Ovary (tissue), 9 donors: ENCODE measurements around the gene HDAC5. TPM values are rescaled to one million over a fixed set of nuclear protein-coding genes. Genes with fewer than 3 reads are reported as not detected.

Source experiments
- DNase-seq, 5 donors: peaks; one replicate each; pipeline ENCODE4 v3.0.0-alpha.2; 2019 to 2020
- H3K27ac ChIP-seq, 2 donors: fragments of 200-600 bp; one replicate each; pipeline versions ENCODE4 v1.5.1 to v1.8.0; 2019 to 2022
- H3K27me3 ChIP-seq: fragments of 200-600 bp; one replicate; pipeline ENCODE4 v1.8.0; 2022
- H3K36me3 ChIP-seq: fragments of 200-600 bp; sonication (generic); one replicate; pipeline ENCODE4 v1.5.1; 2019
- H3K4me1 ChIP-seq: one replicate; pipeline ENCODE4 v1.8.1; 2013; ENCODE audit warnings: mild to moderate bottlenecking, moderate library complexity; ENCODE audit not compliant: insufficient read depth
- H3K4me3 ChIP-seq: fragments of 200-600 bp; sonication (generic); one replicate; pipeline ENCODE4 v1.5.1; 2017
- H3K9me3 ChIP-seq, 2 donors: fragments of 200-600 bp in 1 of 2; sonication (generic) in 1 of 2; one replicate each; pipeline versions ENCODE4 v1.5.1 to v1.8.1; 2013 to 2019; ENCODE audit warnings: mild to moderate bottlenecking in 1 of 2, moderate library complexity in 1 of 2
- EP300 ChIP-seq: sonication (generic); formaldehyde crosslinking; IDR thresholded peaks from one replicate; pipeline ENCODE4 v1.6.1; 2017; ENCODE audit warnings: antibody characterized with exemption
- POLR2A ChIP-seq: fragments of 450-650 bp; IDR thresholded peaks from one replicate; pipeline ENCODE4 v1.6.1; 2017; ENCODE audit warnings: antibody characterized with exemption, mild to moderate bottlenecking, moderate library complexity
- WGBS, 3 donors: extraction: QIAGEN DNeasy Blood & Tissue Kit in 1 of 3; methylation state at CpG; one replicate each; pipeline versions ENCODE4 v1.1.5 to v1.1.7; 2013 to 2017; 5-methylcytosine and 5-hydroxymethylcytosine counted together
- intact Hi-C, 4 donors: fragments of 100-400 bp; cut with DNase I; formaldehyde crosslinking; loops; one replicate each; pipeline versions ENCODE4 v1.11.0 to v1.15.1; 2022 to 2023
- polyA plus RNA-seq, 2 donors: library from polyadenylated mRNA; stranded (reverse); fragments of 200-250 nt in 1 of 2; fragments of 350-450 nt in 1 of 2; fragmentation: Illumina TruSeq in 1 of 2; extraction: RNeasy Lipid Tissue Mini Kit (QIAGEN cat#74804) in 1 of 2; gene quantifications; one replicate each; pipeline ENCODE4 v1.2.3, GENCODE V29; 2013 to 2014
- small RNA-seq: library from RNA; depleted of rRNA; stranded (forward); fragments of <200 nt; gene quantifications from one replicate; pipeline ENCODE3, GENCODE V24; 2016
- total RNA-seq, 7 donors: library from RNA; depleted of rRNA in 2 of 7; stranded (reverse); fragments of >200 nt in 2 of 7; fragmentation: NEBNext Ultra II Directional in 3 of 7; extraction: Animal tissue kit (Norgen Biotek cat#: 25700) in 3 of 7; gene quantifications; one replicate each; pipeline versions ENCODE4 v1.1.0 to v1.2.4, GENCODE V29; 2016 to 2023
- TF ChIP-seq, protein P1 (sequence below), 3 donors: fragments of 450-650 bp in 2 of 3; fragments of 200-600 bp in 1 of 3; IDR thresholded peaks; one replicate each; pipeline versions ENCODE4 v1.5.1 to v1.8.0; 2016 to 2022; ENCODE audit warnings: antibody characterized with exemption in 3 of 3, mild to moderate bottlenecking in 1 of 3
- donor health status: DM: no; HTN: no; CAD: no; lungs with moderate emphysema.
- donor health status: DM: no; HTN: no; CAD: no.
- donor health status: Bipolar disorder and iron deficiency.
- donor health status: DM: yes; HTN: yes; CAD: no.
- donor health status: DM: no; HTN: no; CAD: no.
- donor health status: DM: yes; HTN: yes; CAD: no.

The HDAC5 gene
- total and polyA plus RNA-seq, 9 donors = 11.4 to 97.6 (median 67.2) TPM

DNA sequence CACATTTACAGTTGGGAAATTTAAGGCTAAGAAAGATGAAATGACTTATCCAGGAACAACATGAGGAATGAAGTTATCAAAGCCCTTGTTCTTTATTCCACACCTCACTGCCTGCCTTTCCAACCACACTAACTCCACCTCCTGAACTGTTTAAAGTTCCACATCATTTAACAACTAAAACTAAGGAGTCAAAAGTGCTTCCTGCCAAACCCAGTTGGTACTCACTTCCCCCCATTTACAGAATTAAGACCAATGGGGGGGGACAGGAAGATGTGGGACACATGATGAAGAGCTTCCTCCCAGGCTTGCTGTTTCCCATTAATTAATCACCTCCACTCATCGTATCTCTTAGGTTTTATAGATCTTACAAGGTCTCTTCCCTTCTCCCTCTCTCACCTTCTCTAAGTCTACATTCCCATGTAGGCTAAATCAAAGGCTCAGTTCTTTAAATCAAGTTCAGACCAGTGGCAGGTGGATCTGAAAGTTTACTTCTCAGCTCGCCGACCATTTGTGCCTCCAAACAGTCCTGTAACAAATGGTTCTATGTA lies 89.5 kb downstream of the HDAC5 start:
- Histone ChIP-seq H3K27ac (no peak overlapping the region), H3K4me1 (no peaks in the 10 kb centered on the region), H3K27me3 (no peaks in the 10 kb centered on the region), H3K9me3 (no peaks in the 10 kb centered on the region), H3K4me3 (no peak overlapping the region), H3K36me3 (no peaks in the 10 kb centered on the region)
- intact Hi-C loops = no loop called here
- 75 to 84% (median 82%) methylated on average over 3 of the region's 3 CpGs for WGBS, 3 donors
- DNase-seq = no peak
- TF ChIP-seq POLR2A (no peak), EP300 (no peak)
- TF ChIP-seq, protein P1, sequence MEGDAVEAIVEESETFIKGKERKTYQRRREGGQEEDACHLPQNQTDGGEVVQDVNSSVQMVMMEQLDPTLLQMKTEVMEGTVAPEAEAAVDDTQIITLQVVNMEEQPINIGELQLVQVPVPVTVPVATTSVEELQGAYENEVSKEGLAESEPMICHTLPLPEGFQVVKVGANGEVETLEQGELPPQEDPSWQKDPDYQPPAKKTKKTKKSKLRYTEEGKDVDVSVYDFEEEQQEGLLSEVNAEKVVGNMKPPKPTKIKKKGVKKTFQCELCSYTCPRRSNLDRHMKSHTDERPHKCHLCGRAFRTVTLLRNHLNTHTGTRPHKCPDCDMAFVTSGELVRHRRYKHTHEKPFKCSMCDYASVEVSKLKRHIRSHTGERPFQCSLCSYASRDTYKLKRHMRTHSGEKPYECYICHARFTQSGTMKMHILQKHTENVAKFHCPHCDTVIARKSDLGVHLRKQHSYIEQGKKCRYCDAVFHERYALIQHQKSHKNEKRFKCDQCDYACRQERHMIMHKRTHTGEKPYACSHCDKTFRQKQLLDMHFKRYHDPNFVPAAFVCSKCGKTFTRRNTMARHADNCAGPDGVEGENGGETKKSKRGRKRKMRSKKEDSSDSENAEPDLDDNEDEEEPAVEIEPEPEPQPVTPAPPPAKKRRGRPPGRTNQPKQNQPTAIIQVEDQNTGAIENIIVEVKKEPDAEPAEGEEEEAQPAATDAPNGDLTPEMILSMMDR (IDR thresholded peaks at IDR 0.05) = no peak

DNA sequence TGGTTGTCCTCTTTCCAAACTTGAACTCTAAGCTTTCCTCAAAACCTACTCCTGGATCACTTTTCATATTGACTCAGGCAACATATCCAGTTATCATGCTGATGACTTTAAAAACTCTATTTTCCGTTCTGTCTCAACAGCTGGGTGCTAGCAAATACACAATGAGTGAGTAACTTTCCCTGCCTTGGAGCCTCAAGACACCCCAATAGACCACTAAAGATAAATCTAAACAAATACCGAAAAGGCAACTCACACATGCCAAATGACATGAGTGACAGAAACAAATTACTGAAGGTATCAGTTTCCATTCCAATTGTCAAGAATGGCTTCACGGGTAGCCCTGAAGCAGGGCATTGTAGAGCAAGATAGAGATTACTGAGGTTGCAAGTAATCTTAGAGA lies 93.0 kb downstream of the HDAC5 start:
- 81 to 91% (median 89%) methylated on average over 3 of the region's 3 CpGs for WGBS, 3 donors
- H3K9me3 ChIP-seq = no peaks in the 10 kb centered on the region
- no peaks in the 10 kb centered on the region for H3K4me1 ChIP-seq
- DNase-seq = no peak
- H3K4me3 ChIP-seq = no peak overlapping the region
- no peaks in the 10 kb centered on the region for H3K36me3 ChIP-seq
- intact Hi-C loops = no loop called here
- no peak overlapping the region for H3K27ac ChIP-seq
- no peaks in the 10 kb centered on the region for H3K27me3 ChIP-seq
- TF ChIP-seq EP300 = no peak
- TF ChIP-seq, protein P1 (IDR thresholded peaks at IDR 0.05) = no peak
- TF ChIP-seq POLR2A = no peak

DNA sequence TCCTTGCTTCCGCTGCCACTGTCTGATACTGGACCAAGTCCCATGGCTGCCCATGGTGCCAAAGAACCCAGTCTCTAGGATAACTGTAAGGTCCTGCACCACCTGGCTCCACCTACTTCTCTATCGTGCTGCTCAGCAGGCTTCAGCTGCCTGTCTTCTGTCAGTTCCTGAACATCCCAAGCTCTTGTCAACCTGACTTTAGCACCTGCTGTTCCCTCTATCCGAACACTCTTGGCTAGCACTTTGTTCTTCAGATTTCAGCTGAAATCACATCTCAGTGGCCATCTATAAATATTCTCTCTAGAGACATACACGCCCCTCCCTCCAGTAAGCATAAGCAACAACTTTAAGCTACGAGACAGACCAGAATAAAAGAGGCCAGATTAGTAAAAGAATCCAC lies 93.7 kb downstream of the HDAC5 start:
- no peak for DNase-seq
- intact Hi-C loops = no loop called here
- TF ChIP-seq, protein P1 (IDR thresholded peaks at IDR 0.05) = no peak
- H3K4me3 ChIP-seq = no peak overlapping the region
- H3K4me1 ChIP-seq = no peaks in the 10 kb centered on the region
- H3K27ac ChIP-seq = no peak overlapping the region
- WGBS, 3 donors = 75 to 78% (median 77%) methylated on average over 5 of the region's 5 CpGs
- no peaks in the 10 kb centered on the region for H3K27me3 ChIP-seq
- no peaks in the 10 kb centered on the region for H3K36me3 ChIP-seq
- no peaks in the 10 kb centered on the region for H3K9me3 ChIP-seq

Small RNA genes within 50 kb of the gene (small RNA-seq; reads per million reads assigned to genes)
- not detected for gene RNU6-131P

Other genes starting within 250 kb of the HDAC5 start
- 1 to 10 TPM; 3.3 to 6.5 (median 5.6) TPM for gene MPP2, start 216.1 kb downstream of the HDAC5 start, total RNA-seq
- 1 to 10 TPM; 2.6 to 2.9 TPM for gene MPP2, start 216.1 kb downstream of the HDAC5 start, polyA plus RNA-seq
- not detected for gene PPY, start 181.2 kb downstream of the HDAC5 start, total RNA-seq
- not detected for gene PPY, start 181.2 kb downstream of the HDAC5 start, polyA plus RNA-seq
- 1 to 10 TPM in 1 of 7 donors, under 1 TPM in 1, not detected in 5; 0.69 to 1.1 TPM for gene PYY, start 169.7 kb downstream of the HDAC5 start, total RNA-seq
- under 1 TPM in 1 of 2 donors, not detected in 1; 0.18 TPM for gene PYY, start 169.7 kb downstream of the HDAC5 start, polyA plus RNA-seq
- gene NAGS, start 119.0 kb downstream of the HDAC5 start, total RNA-seq = 1 to 10 TPM in 5 of 7 donors, under 1 TPM in 2; 0.33 to 1.6 (median 1.3) TPM
- 1 to 10 TPM in 1 of 2 donors, under 1 TPM in 1; 0.42 to 1.7 TPM for gene NAGS, start 119.0 kb downstream of the HDAC5 start, polyA plus RNA-seq
- gene TMEM101, start 108.7 kb downstream of the HDAC5 start, total RNA-seq = 10 to 100 TPM; 19.9 to 35.3 (median 23.5) TPM
- 10 to 100 TPM; 20.5 to 32.3 TPM for gene TMEM101, start 108.7 kb downstream of the HDAC5 start, polyA plus RNA-seq
- gene LSM12, start 57.0 kb downstream of the HDAC5 start, total RNA-seq = 10 to 100 TPM; 21.3 to 54.6 (median 37.1) TPM
- gene LSM12, start 57.0 kb downstream of the HDAC5 start, polyA plus RNA-seq = 10 to 100 TPM; 17.1 to 29.2 TPM
- 10 to 100 TPM; 14.4 to 56.7 (median 36.2) TPM for gene G6PC3, start 52.9 kb downstream of the HDAC5 start, total RNA-seq
- gene G6PC3, start 52.9 kb downstream of the HDAC5 start, polyA plus RNA-seq = 10 to 100 TPM; 37.1 to 49.1 TPM
- 1 to 10 TPM in 3 of 7 donors, under 1 TPM in 4; 0.86 to 6.3 (median 0.97) TPM for gene HROB, start 18.3 kb upstream of the HDAC5 start, total RNA-seq
- gene HROB, start 18.3 kb upstream of the HDAC5 start, polyA plus RNA-seq = 1 to 10 TPM; 1.0 TPM
- 1 to 10 TPM in 3 of 7 donors, under 1 TPM in 3, not detected in 1; 0.24 to 1.8 (median 0.98) TPM for gene ASB16, start 47.1 kb upstream of the HDAC5 start, total RNA-seq
- gene ASB16, start 47.1 kb upstream of the HDAC5 start, polyA plus RNA-seq = 1 to 10 TPM in 1 of 2 donors, under 1 TPM in 1; 0.10 to 1.3 TPM
- 10 to 100 TPM; 18.7 to 37.0 (median 28.6) TPM for gene TMUB2, start 63.3 kb upstream of the HDAC5 start, total RNA-seq
- 10 to 100 TPM; 22.5 to 36.8 TPM for gene TMUB2, start 63.3 kb upstream of the HDAC5 start, polyA plus RNA-seq
- gene ATXN7L3, start 76.2 kb upstream of the HDAC5 start, total RNA-seq = 10 to 100 TPM; 25.3 to 97.4 (median 72.6) TPM
- gene ATXN7L3, start 76.2 kb upstream of the HDAC5 start, polyA plus RNA-seq = 10 to 100 TPM; 33.6 to 45.1 TPM
- gene UBTF, start 96.0 kb upstream of the HDAC5 start, total RNA-seq = 100 to 1,000 TPM in 1 of 7 donors, 10 to 100 TPM in 6; 29.6 to 128 (median 81.5) TPM
- gene UBTF, start 96.0 kb upstream of the HDAC5 start, polyA plus RNA-seq = 10 to 100 TPM; 44.1 to 85.1 TPM
- gene SLC4A1, start 144.5 kb upstream of the HDAC5 start, total RNA-seq = 1 to 10 TPM in 1 of 7 donors, under 1 TPM in 3, not detected in 3; 0.08 to 3.2 (median 0.35) TPM
- not detected for gene SLC4A1, start 144.5 kb upstream of the HDAC5 start, polyA plus RNA-seq
- gene RUNDC3A, start 185.0 kb upstream of the HDAC5 start, total RNA-seq = 1 to 10 TPM in 3 of 7 donors, under 1 TPM in 4; 0.24 to 5.4 (median 0.69) TPM
- gene RUNDC3A, start 185.0 kb upstream of the HDAC5 start, polyA plus RNA-seq = 1 to 10 TPM; 1.9 to 2.1 TPM
- 100 to 1,000 TPM in 1 of 7 donors, 10 to 100 TPM in 6; 47.7 to 111 (median 64.0) TPM for gene SLC25A39, start 201.2 kb upstream of the HDAC5 start, total RNA-seq
- gene SLC25A39, start 201.2 kb upstream of the HDAC5 start, polyA plus RNA-seq = 10 to 100 TPM; 15.9 to 46.1 TPM
- gene GRN, start 221.7 kb upstream of the HDAC5 start, total RNA-seq = 100 to 1,000 TPM in 4 of 7 donors, 10 to 100 TPM in 3; 79.7 to 173 (median 112) TPM
- 10 to 100 TPM; 70.6 to 86.5 TPM for gene GRN, start 221.7 kb upstream of the HDAC5 start, polyA plus RNA-seq
- 10 to 100 TPM in 6 of 7 donors, 1 to 10 TPM in 1; 8.5 to 23.7 (median 11.5) TPM for gene FAM171A2, start 240.2 kb upstream of the HDAC5 start, total RNA-seq
- gene FAM171A2, start 240.2 kb upstream of the HDAC5 start, polyA plus RNA-seq = 1 to 10 TPM in 1 of 2 donors, under 1 TPM in 1; 0.17 to 3.6 TPM